Caco-2 (cell line): Measurements from ENCODE around the gene SVEP1. TPM values are rescaled to one million over a fixed set of nuclear protein-coding genes. Genes with fewer than 3 reads are reported as not detected.

ENCODE experiments used
- BruUV-seq: library from RNA; stranded (reverse); fragments of 400-500 nt; replicated peaks from 2 replicates; lab custom pipeline; 2021; lab: Mats Ljungman, UMichigan
- CTCF ChIA-PET: fragments of 300-600 bp; sonication (Branson Sonifier 250); formaldehyde crosslinking; loops from one replicate; lab custom pipeline; 2022; ENCODE audit warnings: antibody characterized with exemption; lab: Charles Lee
- POLR2A ChIA-PET: fragments of 300-600 bp; sonication (Branson Sonifier 250); formaldehyde crosslinking; loops from one replicate; lab custom pipeline; 2022; ENCODE audit warnings: antibody characterized with exemption; lab: Charles Lee
- DNase-seq, 2 experiments: peaks; one replicate each; pipeline versions ENCODE4 v3.0.0 to v3.0.0-alpha.2; 2020 to 2022
- H3K27me3 ChIP-seq: replicated peaks from 2 replicates; pipeline ENCODE4 v1.6.0; 2011; ENCODE audit warnings: low read length; ENCODE audit not compliant: control insufficient read depth, insufficient read depth
- H3K36me3 ChIP-seq: 2 replicates; pipeline ENCODE4 v1.5.1; 2011; ENCODE audit warnings: low read length; ENCODE audit not compliant: control insufficient read depth, insufficient read depth
- H3K4me1 ChIP-seq: fragments of 250-450 bp; sonication (Bioruptor Pico); 2 replicates; pipeline ENCODE4 v1.5.1; 2020; ENCODE audit warnings: mild to moderate bottlenecking
- H3K4me3 ChIP-seq: 2 replicates; pipeline ENCODE4 v1.5.1; 2011; ENCODE audit warnings: low read depth, mild to moderate bottlenecking, control low read depth, low read length
- H3K9me3 ChIP-seq: fragments of 250-450 bp; sonication (Bioruptor Pico); 2 replicates; pipeline ENCODE4 v1.5.1; 2020; ENCODE audit warnings: mild to moderate bottlenecking, moderate library complexity
- H3K27ac Mint-ChIP-seq: one replicate; pipeline ENCODE4 v1.8.0; 2022; ENCODE audit warnings: mixed read lengths; ENCODE audit not compliant: unreplicated experiment
- H3K27me3 Mint-ChIP-seq: one replicate; pipeline ENCODE4 v1.8.0; 2022; ENCODE audit warnings: mixed read lengths; ENCODE audit not compliant: insufficient read depth, unreplicated experiment
- H3K36me3 Mint-ChIP-seq: one replicate; pipeline ENCODE4 v1.8.0; 2022; ENCODE audit warnings: mild to moderate bottlenecking, mixed read lengths; ENCODE audit not compliant: insufficient read depth, unreplicated experiment
- H3K4me1 Mint-ChIP-seq: one replicate; pipeline ENCODE4 v1.8.0; 2022; ENCODE audit warnings: low read depth, mixed read lengths; ENCODE audit not compliant: unreplicated experiment
- H3K4me3 Mint-ChIP-seq: one replicate; pipeline ENCODE4 v1.8.0; 2022; ENCODE audit warnings: mild to moderate bottlenecking, moderate library complexity, mixed read lengths; ENCODE audit not compliant: unreplicated experiment
- H3K9me3 Mint-ChIP-seq: one replicate; pipeline ENCODE4 v1.8.0; 2022; ENCODE audit warnings: mixed read lengths; ENCODE audit not compliant: unreplicated experiment
- CTCF ChIP-seq, 2 experiments: fragments of 200-600 bp in 1 of 2; IDR thresholded peaks; 1 replicate in 1 of 2; 2 replicates in 1 of 2; pipeline versions ENCODE4 v1.5.1 to v1.8.0; 2011 to 2022; ENCODE audit warnings: antibody characterized with exemption in 1 of 2, control low read depth in 1 of 2, inconsistent platforms in 1 of 2, low read depth in 1 of 2, low read length in 1 of 2, mild to moderate bottlenecking in 1 of 2, moderate library complexity in 1 of 2; ENCODE audit not compliant: insufficient read depth in 1 of 2, severe bottlenecking in 1 of 2, unreplicated experiment in 1 of 2
- intact Hi-C: fragments of 100-400 bp; cut with micrococcal nuclease; formaldehyde crosslinking; loops from one replicate; pipeline ENCODE4 v1.10.0; 2022; ENCODE audit not compliant: unreplicated experiment
- total RNA-seq: library from RNA; stranded (reverse); gene quantifications from 2 replicates; pipeline ENCODE4 v1.2.3, GENCODE V29; 2022

Gene SVEP1
- total RNA-seq, 1 experiment from 2014 or later, result 2.9 TPM

- no peak overlapping the region for H3K27ac Mint-ChIP-seq
- ChIA-PET CTCF (no interaction called here), POLR2A (no interaction called here)
- Histone ChIP-seq H3K4me1 (no peaks in the 10 kb centered on the region), H3K27me3 (no peaks in the 10 kb centered on the region), H3K4me3 (no peak overlapping the region), H3K36me3 (no peaks in the 10 kb centered on the region), H3K9me3 (no peaks in the 10 kb centered on the region)
- intact Hi-C loops, result no loop called here
- H3K4me1 Mint-ChIP-seq, result no peaks in the 10 kb centered on the region
- TF ChIP-seq CTCF (IDR thresholded peaks at IDR 0.05; ENCODE audit: insufficient read depth in 1 of 2, low read depth in 1 of 2, low read length in 1 of 2, severe bottlenecking in 1 of 2, unreplicated experiment in 1 of 2), result no peak
- no TSS peak for BruUV-seq
- peaks cover 10% of the 10 kb centered on the region for H3K9me3 Mint-ChIP-seq
- H3K27me3 Mint-ChIP-seq, result peaks cover 5% of the 10 kb centered on the region
- DNase-seq, result no peak
- H3K4me3 Mint-ChIP-seq, result no peak overlapping the region
- H3K36me3 Mint-ChIP-seq, result peaks cover 5% of the 10 kb centered on the region
These were observed 132.1 kb downstream of the SVEP1 start for GRCh38 chr9:110447476-110447875.

- H3K4me1 ChIP-seq, result no peaks in the 10 kb centered on the region
- Mint-ChIP-seq H3K9me3 (peaks cover 10% of the 10 kb centered on the region), H3K4me1 (no peaks in the 10 kb centered on the region), H3K36me3 (peaks cover 5% of the 10 kb centered on the region), H3K27ac (no peak overlapping the region), H3K27me3 (peaks cover 9% of the 10 kb centered on the region), H3K4me3 (no peak overlapping the region)
- TF ChIP-seq CTCF (IDR thresholded peaks at IDR 0.05; ENCODE audit: insufficient read depth in 1 of 2, low read depth in 1 of 2, low read length in 1 of 2, severe bottlenecking in 1 of 2, unreplicated experiment in 1 of 2), result no peak
- H3K27me3 ChIP-seq, result no peaks in the 10 kb centered on the region
- BruUV-seq, result no TSS peak
- no peaks in the 10 kb centered on the region for H3K9me3 ChIP-seq
- DNase-seq, result no peak
- no peak overlapping the region for H3K4me3 ChIP-seq
- CTCF ChIA-PET, result no interaction called here
- intact Hi-C loops, result no loop called here
- no peaks in the 10 kb centered on the region for H3K36me3 ChIP-seq
- POLR2A ChIA-PET, result no interaction called here
These were observed 133.4 kb downstream of the SVEP1 start for GRCh38 chr9:110446171-110446570.

DNA sequence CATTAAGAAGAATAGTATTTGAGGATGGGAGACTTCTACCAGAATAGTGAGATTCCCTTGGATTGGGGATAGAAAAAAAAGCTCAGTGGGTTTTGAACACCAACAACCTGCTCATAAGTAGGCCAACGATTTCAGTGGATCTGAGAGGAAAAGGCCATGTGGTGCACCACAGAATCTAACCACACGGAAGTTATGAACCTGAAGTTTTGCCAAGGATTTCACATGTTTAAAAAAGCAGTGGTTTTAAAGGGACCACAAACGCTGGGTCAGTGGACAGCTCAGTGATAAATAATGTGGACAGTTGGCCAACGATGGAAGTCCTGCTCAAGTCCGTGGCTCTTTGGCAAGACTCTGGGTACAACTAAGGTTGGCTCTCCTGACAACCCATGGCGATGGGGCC is 134.6 kb downstream of the SVEP1 start:
- no peaks in the 10 kb centered on the region for H3K27me3 ChIP-seq
- H3K4me3 ChIP-seq, result no peak overlapping the region
- no TSS peak for BruUV-seq
- Mint-ChIP-seq H3K4me1 (no peaks in the 10 kb centered on the region), H3K27me3 (peaks cover 7% of the 10 kb centered on the region), H3K9me3 (peaks cover 10% of the 10 kb centered on the region), H3K4me3 (no peak overlapping the region), H3K36me3 (peaks cover 5% of the 10 kb centered on the region), H3K27ac (no peak overlapping the region)
- ChIA-PET POLR2A (no interaction called here), CTCF (no interaction called here)
- DNase-seq, result no peak
- no peak for TF ChIP-seq CTCF (IDR thresholded peaks at IDR 0.05; ENCODE audit: insufficient read depth in 1 of 2, low read depth in 1 of 2, low read length in 1 of 2, severe bottlenecking in 1 of 2, unreplicated experiment in 1 of 2)
- H3K36me3 ChIP-seq, result no peaks in the 10 kb centered on the region
- no peaks in the 10 kb centered on the region for H3K4me1 ChIP-seq
- intact Hi-C loops, result no loop called here
- no peaks in the 10 kb centered on the region for H3K9me3 ChIP-seq
